ENCODE measurements around the gene PIK3CG.
"Not testable (repeated sequence)": the region's sequence is repeated elsewhere in the genome, so short reads cannot be mapped to it uniquely, and the experiment has no call there.

PIK3CG gene

GRCh38 chr7:106865130-106866041 lies at the start of gene PIK3CG:
TSS of gene PIK3CG (plus strand) at chr7:106865282. CDS start at chr7:106867562, 2,280 bp downstream.
- no peak for DNase-seq (ENCODE audit: low spot score)

GRCh38 chr7:106817098-106817497 lies 48.0 kb upstream of the PIK3CG start:
- no peak for DNase-seq (ENCODE audit: low spot score)

- DNase-seq (ENCODE audit: low spot score) = no peak
Observed at GRCh38 chr7:106818736-106819135, 46.3 kb upstream of the PIK3CG start.

- DNase-seq (ENCODE audit: low spot score) = no peak
Observed at GRCh38 chr7:106819546-106819945, 45.5 kb upstream of the PIK3CG start.

- no peak for DNase-seq (ENCODE audit: low spot score)
Observed at GRCh38 chr7:106820321-106821217, 44.5 kb upstream of the PIK3CG start.

- no peak for DNase-seq (ENCODE audit: low spot score)
Observed at GRCh38 chr7:106823631-106824030, 41.5 kb upstream of the PIK3CG start.

- DNase-seq (ENCODE audit: low spot score) = no peak
Observed at GRCh38 chr7:106824458-106824857, 40.6 kb upstream of the PIK3CG start.

- DNase-seq (ENCODE audit: low spot score) = no peak
Observed at GRCh38 chr7:106827626-106828025, 37.5 kb upstream of the PIK3CG start.

- no peak for DNase-seq (ENCODE audit: low spot score)
Observed at GRCh38 chr7:106829496-106829895, 35.6 kb upstream of the PIK3CG start.

GRCh38 chr7:106830896-106831295 lies 34.2 kb upstream of the PIK3CG start:
- not testable (repeated sequence) for DNase-seq (ENCODE audit: low spot score)

- DNase-seq (ENCODE audit: low spot score) = no peak
Observed at GRCh38 chr7:106836816-106837215, 28.3 kb upstream of the PIK3CG start.

- no peak for DNase-seq (ENCODE audit: low spot score)
Observed at GRCh38 chr7:106839511-106839910, 25.6 kb upstream of the PIK3CG start.

GRCh38 chr7:106840342-106840741 lies 24.7 kb upstream of the PIK3CG start:
- DNase-seq (ENCODE audit: low spot score) = peak; percentile 60

GRCh38 chr7:106841896-106842390 lies 23.1 kb upstream of the PIK3CG start:
- no peak for DNase-seq (ENCODE audit: low spot score)

- no peak for DNase-seq (ENCODE audit: low spot score)
Observed at GRCh38 chr7:106844279-106844997, 20.6 kb upstream of the PIK3CG start.

GRCh38 chr7:106848049-106848448 lies 17.0 kb upstream of the PIK3CG start:
- DNase-seq (ENCODE audit: low spot score) = no peak

GRCh38 chr7:106848851-106849442 lies 16.1 kb upstream of the PIK3CG start:
- peak; percentile 61 for DNase-seq (ENCODE audit: low spot score)

- DNase-seq (ENCODE audit: low spot score) = not testable (repeated sequence)
Observed at GRCh38 chr7:106851632-106852031, 13.4 kb upstream of the PIK3CG start.

GRCh38 chr7:106853250-106853908 lies 11.7 kb upstream of the PIK3CG start:
- DNase-seq (ENCODE audit: low spot score) = no peak

GRCh38 chr7:106855540-106856132 lies 9.4 kb upstream of the PIK3CG start:
- no peak for DNase-seq (ENCODE audit: low spot score)

Measured in hepatic stellate cell (primary cell).